ENCODE results near the gene CUTC. TPM values are rescaled to one million over a fixed set of nuclear protein-coding genes. Genes with fewer than 3 reads are reported as not detected.

Gene CUTC
- total RNA-seq, 4 donors from 2014 or later = 13.4 to 21.6 (median 20.8) TPM

Other genes starting within 250 kb of the CUTC start
- not detected for gene NKX2-3, start 199.3 kb upstream of the CUTC start, total RNA-seq
- 10 to 100 TPM; 21.0 to 43.0 (median 26.4) TPM for gene SLC25A28, start 111.8 kb upstream of the CUTC start, total RNA-seq
- 1 to 10 TPM; 5.6 to 8.8 (median 8.1) TPM for gene ENTPD7, start 72.7 kb upstream of the CUTC start, total RNA-seq
- 10 to 100 TPM; 22.1 to 29.0 (median 24.4) TPM for gene COX15, start 107 bp upstream of the CUTC start, total RNA-seq
- gene ABCC2, start 50.4 kb downstream of the CUTC start, total RNA-seq = 1 to 10 TPM in 3 of 4 donors, under 1 TPM in 1; 0.46 to 2.0 (median 1.9) TPM

Data from lower leg skin (tissue), 4 donors.